ENCODE measurements around the gene CDKN2D. TPM values are rescaled to one million over a fixed set of nuclear protein-coding genes. Genes with fewer than 3 reads are reported as not detected.

Gene CDKN2D
- total and polyA plus RNA-seq, 2 of the 13 experiments (the other 11 are each of a cell fraction or from before 2014, with no cell fraction given) = 5.4 to 8.6 TPM

- TF ChIP-seq FIP1L1 (IDR thresholded peaks at IDR 0.05; ENCODE audit: borderline replicate concordance, insufficient read depth, low read depth, low read length) (no peak), FLYWCH1 (CRISPR knock-in tag; IDR thresholded peaks at IDR 0.05) (0 out of 2 replicates have a peak, but pooled peaks have one; percentile 79), SRSF9 (IDR thresholded peaks at IDR 0.05; ENCODE audit: borderline replicate concordance, insufficient read depth, low read depth, low read length, poor library complexity, severe bottlenecking) (no peak), SOX13 (IDR thresholded peaks at IDR 0.05) (no peak; the same call in 1 of the 2 replicates), SOX13 (CRISPR knock-in tag; conservative IDR thresholded peaks at IDR 0.05 in 1 of 2, IDR thresholded peaks at IDR 0.05 in 1 of 2) (peak in 1 of 2 experiments; percentile 64; a peak in 2 of 4 replicates), ZNF710 (CRISPR knock-in tag; IDR thresholded peaks at IDR 0.05; ENCODE audit: borderline replicate concordance) (no peak), ZBTB33 (CRISPR knock-in tag; IDR thresholded peaks at IDR 0.05) (0 out of 2 replicates have a peak, but pooled peaks have one; percentile 35), SP5 (CRISPR knock-in tag; IDR thresholded peaks at IDR 0.05; ENCODE audit: borderline replicate concordance, low read depth) (peak; percentile 74), SAP130 (CRISPR knock-in tag; IDR thresholded peaks at IDR 0.05; ENCODE audit: low read depth) (peak; percentile 95), MIER3 (CRISPR knock-in tag; IDR thresholded peaks at IDR 0.05; ENCODE audit: borderline replicate concordance) (peak; percentile 82; the same call in 1 of the 2 replicates), ZNF850 (CRISPR knock-in tag; conservative IDR thresholded peaks at IDR 0.05) (no peak; the same call in 1 of the 2 replicates), RBM39 (IDR thresholded peaks at IDR 0.05; ENCODE audit: low read depth, low read length, poor library complexity, severe bottlenecking) (peak; percentile 76), ZFY (CRISPR knock-in tag; IDR thresholded peaks at IDR 0.05) (peak; percentile 55), SYNCRIP (IDR thresholded peaks at IDR 0.05; ENCODE audit: insufficient read depth, low read depth, low read length) (no peak), REXO4 (CRISPR knock-in tag; IDR thresholded peaks at IDR 0.05; ENCODE audit: borderline replicate concordance) (no peak), SOX6 (IDR thresholded peaks at IDR 0.05) (no peak), SOX6 (CRISPR knock-in tag; IDR thresholded peaks at IDR 0.05) (0 out of 2 replicates have a peak, but pooled peaks have one; percentile 65), GLMP (CRISPR knock-in tag; IDR thresholded peaks at IDR 0.05; ENCODE audit: borderline replicate concordance) (no peak), ZNF790 (CRISPR knock-in tag; IDR thresholded peaks at IDR 0.05; ENCODE audit: borderline replicate concordance) (no peak), ZSCAN9 (CRISPR knock-in tag; IDR thresholded peaks at IDR 0.05; ENCODE audit: borderline replicate concordance) (peak; percentile 97), ZNF788 (CRISPR knock-in tag; IDR thresholded peaks at IDR 0.05; ENCODE audit: borderline replicate concordance) (peak; percentile 96; the same call in 1 of the 2 replicates), ZNF598 (CRISPR knock-in tag; IDR thresholded peaks at IDR 0.05; ENCODE audit: borderline replicate concordance) (peak; percentile 69; the same call in 1 of the 2 replicates), HOXA3 (CRISPR knock-in tag; IDR thresholded peaks at IDR 0.05) (peak; percentile 95), ZNF432 (CRISPR knock-in tag; IDR thresholded peaks at IDR 0.05; ENCODE audit: borderline replicate concordance) (no peak)
Observed at GRCh38 chr19:10565567-10566407, 3.0 kb downstream of the CDKN2D start, which contains the start of gene KRI1 (continued).

Data from HepG2 (cell line).